H9 (cell line): ENCODE data around the gene BHLHE40. TPM values are rescaled to one million over a fixed set of nuclear protein-coding genes. Genes with fewer than 3 reads are reported as not detected.

Experiments used
- DNase-seq: peaks from one replicate; pipeline ENCODE4 v3.0.0-alpha.2; 2017
- H2AFZ ChIP-seq: one replicate; pipeline ENCODE4 v1.6.1; 2013; ENCODE audit warnings: mild to moderate bottlenecking, low read length, control low read depth, moderate library complexity
- H2AK5ac ChIP-seq: 2 replicates; pipeline ENCODE4 v1.6.1; 2013; ENCODE audit warnings: low read length, control low read depth, mixed read lengths; ENCODE audit not compliant: insufficient read length
- H2BK120ac ChIP-seq: one replicate; pipeline ENCODE4 v1.6.1; 2013; ENCODE audit warnings: low read depth, mild to moderate bottlenecking, low read length, control low read depth, inconsistent platforms; ENCODE audit not compliant: poor library complexity, severe bottlenecking
- H2BK12ac ChIP-seq: 2 replicates; pipeline ENCODE4 v1.6.1; 2013; ENCODE audit warnings: low read length, control low read depth, mixed read lengths, low read depth; ENCODE audit not compliant: insufficient read length
- H2BK15ac ChIP-seq: 2 replicates; pipeline ENCODE4 v1.6.1; 2013; ENCODE audit warnings: low read depth, low read length, control low read depth
- H2BK20ac ChIP-seq: one replicate; pipeline ENCODE4 v1.6.1; 2013; ENCODE audit warnings: low read depth, mild to moderate bottlenecking, low read length, control low read depth, inconsistent platforms; ENCODE audit not compliant: poor library complexity, severe bottlenecking
- H2BK5ac ChIP-seq: 2 replicates; pipeline ENCODE4 v1.6.1; 2013; ENCODE audit warnings: low read length, control low read depth, mixed read lengths; ENCODE audit not compliant: insufficient read length
- H3K14ac ChIP-seq: 2 replicates; pipeline ENCODE4 v1.6.1; 2013; ENCODE audit warnings: low read length, control low read depth; ENCODE audit not compliant: insufficient read depth
- H3K18ac ChIP-seq: 2 replicates; pipeline ENCODE4 v1.6.1; 2013; ENCODE audit warnings: low read depth, mild to moderate bottlenecking, mixed read lengths, low read length, control low read depth; ENCODE audit not compliant: insufficient read length
- H3K23ac ChIP-seq: 2 replicates; pipeline ENCODE4 v1.6.1; 2013; ENCODE audit warnings: low read length, control low read depth, mixed read lengths, low read depth; ENCODE audit not compliant: insufficient read length
- H3K23me2 ChIP-seq: 2 replicates; pipeline ENCODE4 v1.6.1; 2013; ENCODE audit warnings: low read depth, mild to moderate bottlenecking, mixed read lengths, low read length, control low read depth; ENCODE audit not compliant: insufficient read length, poor library complexity, severe bottlenecking
- H3K27ac ChIP-seq: 2 replicates; pipeline ENCODE4 v1.5.1; 2013; ENCODE audit warnings: low read length, control low read depth, mixed read lengths, low read depth; ENCODE audit not compliant: insufficient read length
- H3K27me3 ChIP-seq: 2 replicates; pipeline ENCODE4 v1.6.1; 2013; ENCODE audit warnings: low read length, control low read depth, inconsistent platforms; ENCODE audit not compliant: insufficient read depth
- H3K4ac ChIP-seq: 2 replicates; pipeline ENCODE4 v1.6.1; 2013; ENCODE audit warnings: low read depth, mild to moderate bottlenecking, control low read depth, inconsistent platforms, low read length, moderate library complexity
- H3K4me1 ChIP-seq: 2 replicates; pipeline ENCODE4 v1.6.1; 2013; ENCODE audit warnings: low read length, control low read depth, inconsistent platforms; ENCODE audit not compliant: insufficient read depth
- H3K4me2 ChIP-seq: 2 replicates; pipeline ENCODE4 v1.6.1; 2013; ENCODE audit warnings: low read length, control low read depth, mixed read lengths; ENCODE audit not compliant: insufficient read length, insufficient read depth
- H3K56ac ChIP-seq: 2 replicates; pipeline ENCODE4 v1.6.1; 2013; ENCODE audit warnings: low read depth, mild to moderate bottlenecking, mixed read lengths, low read length, control low read depth; ENCODE audit not compliant: insufficient read length
- H3K79me1 ChIP-seq: 2 replicates; pipeline ENCODE4 v1.6.1; 2013; ENCODE audit warnings: low read depth, mild to moderate bottlenecking, moderate library complexity, low read length, control low read depth, inconsistent platforms; ENCODE audit not compliant: insufficient read depth, poor library complexity, severe bottlenecking
- H3K79me2 ChIP-seq: 2 replicates; pipeline ENCODE4 v1.6.1; 2013; ENCODE audit warnings: low read length, control low read depth, inconsistent platforms; ENCODE audit not compliant: insufficient read depth
- H3K9ac ChIP-seq: 2 replicates; pipeline ENCODE4 v1.6.1; 2013; ENCODE audit warnings: low read length, control low read depth, mixed read lengths; ENCODE audit not compliant: insufficient read length; ENCODE audit errors: extremely low read depth
- H3K9me3 ChIP-seq: one replicate; pipeline ENCODE4 v1.6.1; 2013; ENCODE audit warnings: low read depth, low read length, inconsistent platforms; ENCODE audit not compliant: control insufficient read depth
- H3T11ph ChIP-seq: one replicate; pipeline ENCODE4 v1.6.1; 2013; ENCODE audit warnings: mild to moderate bottlenecking, low read length, control low read depth, inconsistent platforms
- H4K20me1 ChIP-seq: one replicate; pipeline ENCODE4 v1.6.1; 2013; ENCODE audit not compliant: control insufficient read depth, insufficient read length, insufficient read depth
- H4K5ac ChIP-seq: 2 replicates; pipeline ENCODE4 v1.6.1; 2013; ENCODE audit warnings: low read depth, mild to moderate bottlenecking, mixed read lengths, low read length, control low read depth; ENCODE audit not compliant: insufficient read length
- H4K8ac ChIP-seq: replicated peaks from 2 replicates; pipeline ENCODE4 v1.6.1; 2013; ENCODE audit warnings: low read length, control low read depth, mixed read lengths, low read depth; ENCODE audit not compliant: insufficient read length
- H4K91ac ChIP-seq: 2 replicates; pipeline ENCODE4 v1.6.1; 2013; ENCODE audit warnings: low read depth, mild to moderate bottlenecking, moderate library complexity, mixed read lengths, low read length, control low read depth; ENCODE audit not compliant: insufficient read length
- H3K27ac Mint-ChIP-seq, 3 experiments: 2 replicates in 2 of 3; 3 replicates in 1 of 3; pipeline ENCODE4 v1.8.0; 2020 to 2021; ENCODE audit warnings: mixed read lengths in 3 of 3, mild to moderate bottlenecking in 1 of 3, moderate library complexity in 1 of 3
- H3K27me3 Mint-ChIP-seq: 2 replicates; pipeline ENCODE4 v1.8.0; 2021; ENCODE audit warnings: low read depth, mild to moderate bottlenecking, moderate library complexity, mixed read lengths
- H3K36me3 Mint-ChIP-seq, 3 experiments: 2 replicates in 2 of 3; 3 replicates in 1 of 3; pipeline ENCODE4 v1.8.0; 2020 to 2021; ENCODE audit warnings: low read depth in 3 of 3, mixed read lengths in 3 of 3; ENCODE audit not compliant: insufficient read depth in 1 of 3
- H3K4me1 Mint-ChIP-seq, 2 experiments: 2 replicates each; pipeline ENCODE4 v1.8.0; 2020; ENCODE audit warnings: mixed read lengths in 2 of 2
- H3K4me3 Mint-ChIP-seq, 2 experiments: 2 replicates in 1 of 2; 3 replicates in 1 of 2; pipeline ENCODE4 v1.8.0; 2020 to 2021; ENCODE audit warnings: mild to moderate bottlenecking in 2 of 2, mixed read lengths in 2 of 2, moderate library complexity in 1 of 2
- H3K9me3 Mint-ChIP-seq, 2 experiments: 2 replicates in 1 of 2; 3 replicates in 1 of 2; pipeline ENCODE4 v1.8.0; 2020; ENCODE audit warnings: mild to moderate bottlenecking in 2 of 2, mixed read lengths in 2 of 2, moderate library complexity in 1 of 2
- WGBS: extraction: QIAGEN DNeasy Blood & Tissue Kit; methylation state at CpG from one replicate; pipeline ENCODE4 v1.1.7; 2013; ENCODE audit warnings: missing lambda C conversion rate, low lambda C conversion rate, mixed read lengths; ENCODE audit not compliant: insufficient read length; ENCODE audit errors: extremely low coverage; 5-methylcytosine and 5-hydroxymethylcytosine counted together
- total RNA-seq: library from RNA; stranded (reverse); gene quantifications from 2 replicates; pipeline ENCODE4 v1.2.1, GENCODE V29; 2021
- TF ChIP-seq, protein P1 (sequence below): fragments of 200-600 bp; sonication (generic); conservative IDR thresholded peaks from 3 replicates; pipeline ENCODE4 v1.8.0; 2021; ENCODE audit warnings: antibody characterized with exemption, mild to moderate bottlenecking

Gene BHLHE40
- total RNA-seq, 1 experiment from 2014 or later = 4.1 TPM

DNA sequence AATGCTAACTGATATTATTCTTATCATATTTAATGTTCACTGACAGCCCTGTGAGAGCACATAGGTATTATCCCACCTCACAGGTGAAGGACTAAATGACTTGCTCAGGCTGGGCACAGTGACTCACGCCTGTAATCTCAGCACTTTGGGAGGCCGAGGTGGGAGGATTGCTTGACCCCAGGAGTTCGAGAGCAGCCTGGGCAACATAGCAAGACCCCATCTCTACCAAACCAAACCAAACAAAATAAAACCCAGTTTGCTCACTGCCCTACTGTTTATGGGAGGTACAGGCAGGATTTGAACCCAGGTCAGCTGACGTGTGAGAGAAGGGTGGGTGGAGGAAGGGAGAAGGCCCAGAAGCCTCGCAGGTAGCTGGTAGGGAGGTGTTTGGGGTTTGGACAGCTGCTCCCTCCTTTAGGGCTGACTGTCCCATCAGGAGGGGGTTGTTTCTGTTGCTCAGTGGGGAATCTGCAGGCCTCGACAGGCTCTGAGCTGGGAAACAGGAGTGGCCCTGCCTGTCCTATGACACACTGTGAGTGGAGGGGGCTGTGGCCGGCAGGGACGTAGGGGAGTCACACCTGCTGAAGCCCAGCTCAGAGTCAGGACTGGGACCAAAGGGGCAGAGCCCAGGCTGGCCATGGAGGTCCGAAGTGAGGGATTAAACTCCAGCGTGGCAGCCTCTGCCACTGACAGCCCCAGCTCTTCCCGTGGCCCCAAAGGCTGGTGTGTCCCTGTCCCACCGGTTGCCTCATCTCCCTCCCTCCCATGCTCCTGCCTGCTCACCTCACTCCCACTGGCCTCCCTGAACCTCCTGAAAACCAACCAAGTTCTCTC, 25.3 kb downstream of the BHLHE40 start:
- Histone ChIP-seq H3K9me3 (no peaks in the 10 kb centered on the region), H3K4me1 (no peaks in the 10 kb centered on the region), H2BK15ac (no peak overlapping the region), H3K27ac (no peak overlapping the region), H3K18ac (no peak overlapping the region), H3K14ac (no peak overlapping the region; the same call in 1 of the 2 replicates), H4K91ac (no peak overlapping the region), H4K8ac (no peak overlapping the region), H3K23me2 (no peaks in the 10 kb centered on the region), H3K56ac (no peak overlapping the region), H2BK5ac (no peak overlapping the region), H3K4ac (no peak overlapping the region), H2AFZ (no peak overlapping the region), H4K20me1 (no peaks in the 10 kb centered on the region), H2AK5ac (no peak overlapping the region), H3K79me1 (no peaks in the 10 kb centered on the region), H3K23ac (no peak overlapping the region), H2BK20ac (no peak overlapping the region), H3T11ph (no peak overlapping the region), H3K9ac (no peak overlapping the region), H2BK12ac (no peak overlapping the region), H3K79me2 (no peaks in the 10 kb centered on the region), H3K27me3 (no peaks in the 10 kb centered on the region), H4K5ac (no peak overlapping the region), H3K4me2 (no peak overlapping the region), H2BK120ac (no peak overlapping the region)
- no peak for DNase-seq
- H3K27me3 Mint-ChIP-seq = no peaks in the 10 kb centered on the region
- TF ChIP-seq, protein P1, sequence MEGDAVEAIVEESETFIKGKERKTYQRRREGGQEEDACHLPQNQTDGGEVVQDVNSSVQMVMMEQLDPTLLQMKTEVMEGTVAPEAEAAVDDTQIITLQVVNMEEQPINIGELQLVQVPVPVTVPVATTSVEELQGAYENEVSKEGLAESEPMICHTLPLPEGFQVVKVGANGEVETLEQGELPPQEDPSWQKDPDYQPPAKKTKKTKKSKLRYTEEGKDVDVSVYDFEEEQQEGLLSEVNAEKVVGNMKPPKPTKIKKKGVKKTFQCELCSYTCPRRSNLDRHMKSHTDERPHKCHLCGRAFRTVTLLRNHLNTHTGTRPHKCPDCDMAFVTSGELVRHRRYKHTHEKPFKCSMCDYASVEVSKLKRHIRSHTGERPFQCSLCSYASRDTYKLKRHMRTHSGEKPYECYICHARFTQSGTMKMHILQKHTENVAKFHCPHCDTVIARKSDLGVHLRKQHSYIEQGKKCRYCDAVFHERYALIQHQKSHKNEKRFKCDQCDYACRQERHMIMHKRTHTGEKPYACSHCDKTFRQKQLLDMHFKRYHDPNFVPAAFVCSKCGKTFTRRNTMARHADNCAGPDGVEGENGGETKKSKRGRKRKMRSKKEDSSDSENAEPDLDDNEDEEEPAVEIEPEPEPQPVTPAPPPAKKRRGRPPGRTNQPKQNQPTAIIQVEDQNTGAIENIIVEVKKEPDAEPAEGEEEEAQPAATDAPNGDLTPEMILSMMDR = no peak
- H3K4me1 Mint-ChIP-seq = peaks cover 8% of the 10 kb centered on the region in 2 experiments
- peak overlapping the region in 1 of 3 experiments; percentile 22; a peak in 1 of 7 replicates for H3K27ac Mint-ChIP-seq
- no peak overlapping the region for H3K4me3 Mint-ChIP-seq
- H3K9me3 Mint-ChIP-seq = no peaks in the 10 kb centered on the region
- no CpG with 5 or more reads among the region's 12 CpGs for WGBS
- H3K36me3 Mint-ChIP-seq = no peaks in the 10 kb centered on the region
